Testis (tissue), 3 donors: ENCODE results near the gene BORA. TPM values are rescaled to one million over a fixed set of nuclear protein-coding genes. Genes with fewer than 3 reads are reported as not detected.

Experiments used
- DNase-seq: peaks from one replicate; pipeline ENCODE4 v3.0.0-alpha.2; 2019
- H3K27ac ChIP-seq, 2 donors: fragments of 200-600 bp; sonication (generic); one replicate each; pipeline ENCODE4 v1.5.1; 2019
- H3K27me3 ChIP-seq: fragments of 200-600 bp; sonication (generic); one replicate; pipeline ENCODE4 v1.5.1; 2019
- H3K36me3 ChIP-seq: fragments of 200-600 bp; sonication (generic); one replicate; pipeline ENCODE4 v1.5.1; 2017; ENCODE audit warnings: low read depth; ENCODE audit errors: missing control alignments
- H3K4me1 ChIP-seq: fragments of 200-600 bp; sonication (generic); one replicate; pipeline ENCODE4 v1.5.1; 2019
- H3K4me3 ChIP-seq, 2 donors: fragments of 200-600 bp; sonication (generic); one replicate each; pipeline ENCODE4 v1.5.1; 2017 to 2019
- H3K9me3 ChIP-seq: fragments of 200-600 bp; sonication (generic); one replicate; pipeline ENCODE4 v1.5.1; 2017
- POLR2A ChIP-seq: fragments of 450-650 bp; IDR thresholded peaks from one replicate; pipeline ENCODE4 v1.6.1; 2017; ENCODE audit warnings: antibody characterized with exemption, mild to moderate bottlenecking, moderate library complexity
- WGBS, 2 donors: methylation state at CpG; one replicate each; pipeline ENCODE4 v1.1.5; 2018; 5-methylcytosine and 5-hydroxymethylcytosine counted together
- intact Hi-C: fragments of 100-400 bp; cut with DNase I; formaldehyde crosslinking; loops from one replicate; pipeline ENCODE4 v1.15.1; 2023; ENCODE audit warnings: low total_unique reads
- polyA plus RNA-seq: library from polyadenylated mRNA; stranded (reverse); fragments of 350-450 nt; fragmentation: Illumina TruSeq; extraction: RNeasy Lipid Tissue Mini Kit (QIAGEN cat#74804); gene quantifications from one replicate; pipeline ENCODE4 v1.2.3, GENCODE V29; 2014; ENCODE audit warnings: low read depth, low replicate concordance; ENCODE audit not compliant: insufficient read depth
- total RNA-seq, 2 donors: library from RNA; depleted of rRNA; stranded (reverse); fragments of >200 nt; gene quantifications; one replicate each; pipeline ENCODE4 v1.2.3, GENCODE V29; 2016
- TF ChIP-seq, protein P1 (sequence below), 3 experiments: fragments of 450-650 bp in 2 of 3; fragments of 200-600 bp in 1 of 3; sonication (generic) in 1 of 3; IDR thresholded peaks; one replicate each; pipeline ENCODE4 v1.5.1; 2016 to 2019; ENCODE audit warnings: antibody characterized with exemption in 3 of 3, mild to moderate bottlenecking in 2 of 3, moderate library complexity in 1 of 3

BORA gene
- total and polyA plus RNA-seq, 3 donors from 2014 or later: 5.7 to 10.2 (median 6.0) TPM

DNA sequence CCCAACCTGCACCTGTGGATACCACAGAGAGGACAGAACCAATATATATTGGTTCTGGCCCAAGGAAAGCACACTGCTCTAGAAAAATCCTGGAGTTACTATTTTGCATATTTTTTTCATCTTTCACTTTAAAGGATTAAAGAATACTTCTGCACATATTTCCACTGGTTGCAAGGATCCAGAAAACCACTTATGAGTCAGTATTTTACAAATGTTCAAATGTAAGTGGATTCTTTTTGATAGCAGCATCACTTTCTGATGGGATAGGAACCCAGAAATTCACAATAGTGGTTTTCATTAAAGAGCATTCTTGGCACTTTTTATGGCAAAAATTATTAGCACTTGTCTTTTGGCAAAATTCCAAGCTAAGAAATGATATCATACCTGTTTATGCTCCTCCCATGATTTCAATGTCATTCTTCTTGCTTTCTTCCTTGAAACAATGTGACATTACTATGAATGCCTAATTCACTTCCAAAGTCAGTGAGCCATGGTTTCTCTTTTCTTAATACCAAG lies 38.5 kb upstream of the BORA start:
- intact Hi-C loops: no loop called here
- Histone ChIP-seq H3K4me1 (no peaks in the 10 kb centered on the region), H3K9me3 (no peaks in the 10 kb centered on the region), H3K27ac (no peak overlapping the region), H3K4me3 (no peak overlapping the region), H3K36me3 (no peaks in the 10 kb centered on the region), H3K27me3 (no peaks in the 10 kb centered on the region)
- no peak for DNase-seq
- TF ChIP-seq POLR2A: no peak
- TF ChIP-seq, protein P1, sequence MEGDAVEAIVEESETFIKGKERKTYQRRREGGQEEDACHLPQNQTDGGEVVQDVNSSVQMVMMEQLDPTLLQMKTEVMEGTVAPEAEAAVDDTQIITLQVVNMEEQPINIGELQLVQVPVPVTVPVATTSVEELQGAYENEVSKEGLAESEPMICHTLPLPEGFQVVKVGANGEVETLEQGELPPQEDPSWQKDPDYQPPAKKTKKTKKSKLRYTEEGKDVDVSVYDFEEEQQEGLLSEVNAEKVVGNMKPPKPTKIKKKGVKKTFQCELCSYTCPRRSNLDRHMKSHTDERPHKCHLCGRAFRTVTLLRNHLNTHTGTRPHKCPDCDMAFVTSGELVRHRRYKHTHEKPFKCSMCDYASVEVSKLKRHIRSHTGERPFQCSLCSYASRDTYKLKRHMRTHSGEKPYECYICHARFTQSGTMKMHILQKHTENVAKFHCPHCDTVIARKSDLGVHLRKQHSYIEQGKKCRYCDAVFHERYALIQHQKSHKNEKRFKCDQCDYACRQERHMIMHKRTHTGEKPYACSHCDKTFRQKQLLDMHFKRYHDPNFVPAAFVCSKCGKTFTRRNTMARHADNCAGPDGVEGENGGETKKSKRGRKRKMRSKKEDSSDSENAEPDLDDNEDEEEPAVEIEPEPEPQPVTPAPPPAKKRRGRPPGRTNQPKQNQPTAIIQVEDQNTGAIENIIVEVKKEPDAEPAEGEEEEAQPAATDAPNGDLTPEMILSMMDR (IDR thresholded peaks at IDR 0.05): no peak

DNA sequence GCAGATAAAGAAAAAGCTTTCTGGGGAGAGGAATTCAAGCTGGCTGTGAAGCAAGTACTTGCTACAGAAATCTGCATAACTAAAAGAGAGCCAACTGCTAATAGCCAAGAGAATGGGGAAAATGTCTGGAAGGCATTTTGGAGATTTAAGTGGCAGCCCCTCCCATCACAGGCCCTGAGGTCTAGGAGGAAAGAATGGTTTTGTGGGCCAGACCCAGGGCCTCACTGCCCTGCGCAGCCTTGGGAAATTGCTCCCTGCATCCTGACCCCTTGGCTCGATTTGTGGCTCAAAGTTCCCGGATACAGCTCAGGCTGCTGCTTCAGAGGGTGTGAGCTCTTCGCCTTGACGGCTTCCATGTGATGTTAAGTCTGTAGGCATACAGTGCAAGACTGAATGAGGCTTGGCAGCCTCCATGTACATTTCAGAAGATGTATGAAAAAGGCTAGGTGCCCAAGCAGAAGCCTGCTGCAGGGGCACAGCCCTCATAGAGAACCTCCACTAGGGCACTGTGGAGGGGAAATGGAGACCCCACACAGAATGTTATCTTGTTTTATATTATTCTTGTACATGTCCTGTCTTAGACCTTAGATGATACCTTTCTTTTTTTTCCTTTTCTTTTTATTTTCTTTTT lies 34.7 kb upstream of the BORA start:
- 55 to 70% methylated on average over 5 of the region's 5 CpGs for WGBS, 2 donors
- no peak for TF ChIP-seq POLR2A
- TF ChIP-seq, protein P1 (IDR thresholded peaks at IDR 0.05): no peak
- H3K4me1 ChIP-seq: no peaks in the 10 kb centered on the region
- H3K4me3 ChIP-seq: no peak overlapping the region
- intact Hi-C loops: no loop called here
- no peaks in the 10 kb centered on the region for H3K27me3 ChIP-seq
- H3K27ac ChIP-seq: no peak overlapping the region
- DNase-seq: no peak
- H3K9me3 ChIP-seq: no peaks in the 10 kb centered on the region
- no peaks in the 10 kb centered on the region for H3K36me3 ChIP-seq

DNA sequence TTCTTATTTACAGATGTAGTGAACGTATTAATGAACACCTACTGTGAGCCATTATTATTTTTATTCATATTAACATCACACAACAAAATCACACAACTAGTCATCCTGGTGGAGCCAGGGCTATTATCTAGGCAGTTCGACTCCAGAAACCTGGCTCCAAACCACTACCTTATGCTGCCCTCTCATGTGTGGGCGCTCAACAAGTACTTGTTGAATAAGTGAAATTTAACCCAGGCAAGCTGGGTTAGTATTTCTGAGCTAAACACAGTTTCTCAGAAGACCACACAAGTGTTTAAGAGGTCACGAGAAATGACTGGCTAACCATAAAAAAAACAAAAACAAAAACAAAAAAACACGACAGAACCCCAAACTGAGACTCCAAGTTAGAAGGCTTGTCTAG lies 33.9 kb upstream of the BORA start:
- H3K27me3 ChIP-seq: no peaks in the 10 kb centered on the region
- no peak overlapping the region for H3K4me3 ChIP-seq
- no peaks in the 10 kb centered on the region for H3K4me1 ChIP-seq
- intact Hi-C loops: no loop called here
- no peak overlapping the region for H3K27ac ChIP-seq
- H3K36me3 ChIP-seq: no peaks in the 10 kb centered on the region
- WGBS, 2 donors: 74 to 79% methylated on average over 5 of the region's 5 CpGs
- no peaks in the 10 kb centered on the region for H3K9me3 ChIP-seq
- no peak for DNase-seq
- TF ChIP-seq, protein P1 (IDR thresholded peaks at IDR 0.05): no peak
- TF ChIP-seq POLR2A: no peak

DNA sequence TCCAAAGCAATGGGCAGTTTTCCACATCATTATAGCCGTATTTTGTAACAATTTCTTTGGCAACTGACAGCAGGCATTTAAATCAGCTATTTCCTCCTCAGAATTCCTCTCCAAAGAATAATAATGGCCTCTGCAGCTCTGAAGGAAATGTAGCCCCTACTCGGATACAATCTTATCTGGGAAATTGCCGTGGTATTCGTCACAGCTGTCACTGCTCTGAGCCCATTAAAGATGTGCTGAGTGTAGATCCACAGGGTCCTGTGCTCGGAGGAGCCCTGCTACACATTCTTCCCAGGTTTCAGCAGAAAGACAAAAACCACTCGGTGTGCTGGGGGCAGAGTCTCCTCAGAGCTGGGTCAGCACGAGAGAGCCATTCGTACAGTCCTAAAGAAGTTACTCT lies 33.4 kb upstream of the BORA start:
- no peak for TF ChIP-seq POLR2A
- TF ChIP-seq, protein P1 (IDR thresholded peaks at IDR 0.05): no peak
- Histone ChIP-seq H3K27me3 (no peaks in the 10 kb centered on the region), H3K27ac (no peak overlapping the region), H3K9me3 (no peaks in the 10 kb centered on the region), H3K36me3 (no peaks in the 10 kb centered on the region), H3K4me3 (no peak overlapping the region), H3K4me1 (no peaks in the 10 kb centered on the region)
- intact Hi-C loops: no loop called here
- WGBS, 2 donors: 54 to 56% methylated on average over 8 of the region's 8 CpGs
- DNase-seq: no peak

DNA sequence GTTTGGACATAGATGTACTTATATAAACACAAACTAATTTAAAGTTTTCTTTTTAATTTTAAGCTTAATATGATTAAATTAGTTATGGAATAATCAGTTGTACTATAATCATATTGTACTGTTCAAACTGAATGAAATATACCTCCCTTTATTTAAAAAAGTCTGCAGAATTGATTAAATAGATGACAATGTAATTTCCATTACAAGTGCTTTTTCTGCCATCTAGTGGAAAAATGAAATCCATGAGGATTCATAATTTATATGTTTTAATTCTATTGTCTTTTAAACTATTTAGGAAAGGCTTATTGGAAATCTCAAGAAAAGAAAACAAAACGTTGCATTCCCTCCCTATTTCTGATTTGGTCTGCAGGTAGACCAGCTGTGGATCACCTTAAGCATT lies 31.1 kb upstream of the BORA start:
- Histone ChIP-seq H3K27ac (no peak overlapping the region), H3K4me1 (no peaks in the 10 kb centered on the region), H3K4me3 (no peak overlapping the region), H3K36me3 (no peaks in the 10 kb centered on the region), H3K27me3 (no peaks in the 10 kb centered on the region), H3K9me3 (no peaks in the 10 kb centered on the region)
- 10 to 31% methylated on average over 1 of the region's 1 CpG for WGBS, 2 donors
- TF ChIP-seq, protein P1 (IDR thresholded peaks at IDR 0.05): peak in 1 of 3 experiments; percentile 42
- TF ChIP-seq POLR2A: no peak
- no peak for DNase-seq
- intact Hi-C loops: no loop called here
